GM21737 (cell line): ENCODE measurements around the gene PARD3B.
A peak's percentile ranks its signal among the peaks of the same experiment; 100 is the strongest.

Source experiments
- ATAC-seq: cut with Tn5 transposase; IDR thresholded peaks from one replicate; pipeline ENCODE4 v1.9.1; 2021; ENCODE audit warnings: mild to moderate bottlenecking, moderate library complexity; ENCODE audit not compliant: unreplicated experiment

The PARD3B gene

DNA sequence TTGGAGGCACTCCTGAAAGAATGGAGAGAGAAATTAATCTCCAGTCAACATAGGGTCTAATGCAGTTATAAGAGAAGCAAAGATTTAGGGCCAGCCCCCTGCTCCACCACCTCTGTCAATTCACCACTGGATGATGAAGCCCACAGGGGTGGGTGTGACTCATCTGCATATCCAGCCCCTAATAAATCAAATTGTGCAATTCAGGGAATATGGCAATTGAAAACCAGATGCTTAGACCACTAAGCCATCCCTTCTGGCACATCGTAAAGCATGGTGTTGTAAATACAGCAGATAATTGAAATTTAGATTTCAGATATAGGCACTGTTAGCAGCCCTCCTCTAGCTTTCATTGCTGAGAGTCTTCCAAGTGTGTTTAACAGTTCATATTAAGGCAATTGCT lies 541.4 kb downstream of the PARD3B start:
- no peak for ATAC-seq

DNA sequence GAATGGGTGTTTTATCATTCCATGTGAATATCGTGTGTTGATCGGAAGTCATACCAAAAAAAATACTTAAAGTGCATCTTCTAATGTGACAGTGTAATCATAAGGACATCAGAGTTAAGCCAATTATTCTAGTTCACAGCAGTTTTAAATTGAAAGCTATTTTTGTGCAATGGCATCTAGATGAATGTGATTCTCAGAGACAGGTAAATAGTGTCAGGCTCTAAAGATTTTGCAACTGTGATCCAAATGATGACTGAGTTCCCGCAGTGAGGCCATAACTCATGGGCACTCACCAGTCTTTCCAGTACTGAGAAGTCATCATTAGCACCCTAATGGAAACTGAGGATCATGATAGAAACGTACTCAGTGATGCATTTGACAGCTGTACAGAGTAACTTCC lies 542.6 kb downstream of the PARD3B start:
- ATAC-seq = no peak

DNA sequence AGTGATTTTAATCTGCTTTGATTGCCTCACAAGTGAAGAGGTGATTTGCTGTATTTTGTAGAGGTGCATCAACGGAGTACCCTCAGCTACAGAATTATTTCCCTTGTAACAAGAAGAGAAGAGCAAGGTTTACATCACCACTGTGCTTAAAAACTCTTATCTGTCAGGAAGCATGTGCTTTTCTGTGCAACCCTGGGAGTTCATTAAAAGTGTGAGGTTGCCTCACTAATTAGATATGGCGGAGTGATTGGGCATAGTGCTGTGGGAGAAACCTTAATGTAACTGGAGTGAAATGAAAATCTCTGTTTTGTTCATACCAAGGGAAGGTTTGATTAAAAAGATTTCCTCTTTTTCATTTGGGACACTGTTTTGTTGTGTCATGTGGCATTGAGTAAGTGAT lies 544.7 kb downstream of the PARD3B start:
- no peak for ATAC-seq

DNA sequence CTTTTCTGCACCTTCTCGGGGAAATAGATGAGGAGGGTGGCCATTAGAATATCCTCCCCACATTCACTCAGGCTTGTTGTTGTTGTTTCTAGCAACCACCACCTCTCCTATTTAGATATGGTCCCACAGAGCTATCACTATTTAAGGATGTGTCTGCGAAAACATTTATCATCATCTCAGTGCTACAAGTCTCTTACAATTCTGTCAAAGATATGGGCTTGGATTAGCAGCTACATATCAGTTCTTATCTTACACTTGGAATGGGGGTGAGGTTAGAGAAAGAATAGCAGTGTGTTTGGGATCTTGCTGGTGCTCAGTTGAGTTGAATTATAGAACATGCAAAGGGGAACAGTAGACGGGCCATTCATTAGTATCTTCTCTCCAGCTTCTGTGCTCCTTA lies 546.1 kb downstream of the PARD3B start:
- ATAC-seq = no peak

DNA sequence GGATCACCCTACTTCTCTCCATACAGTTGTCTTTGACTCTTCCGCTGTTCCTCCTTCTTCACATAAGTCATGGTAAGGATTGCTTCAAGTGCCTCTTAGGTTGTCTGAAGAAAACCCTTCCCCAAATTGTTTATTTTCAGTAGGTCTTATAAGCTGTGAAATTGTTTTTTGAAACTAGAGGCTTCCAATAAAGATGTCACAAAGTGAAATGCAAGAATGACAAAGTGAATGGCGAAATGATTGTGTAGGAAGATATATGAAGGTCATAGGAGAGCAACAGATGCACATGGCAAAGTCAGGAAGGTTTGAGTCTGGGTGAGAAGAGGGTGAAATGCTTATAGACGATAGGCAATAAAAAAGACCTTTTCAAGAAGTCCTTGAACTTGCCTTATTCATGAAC lies 548.8 kb downstream of the PARD3B start:
- no peak for ATAC-seq

DNA sequence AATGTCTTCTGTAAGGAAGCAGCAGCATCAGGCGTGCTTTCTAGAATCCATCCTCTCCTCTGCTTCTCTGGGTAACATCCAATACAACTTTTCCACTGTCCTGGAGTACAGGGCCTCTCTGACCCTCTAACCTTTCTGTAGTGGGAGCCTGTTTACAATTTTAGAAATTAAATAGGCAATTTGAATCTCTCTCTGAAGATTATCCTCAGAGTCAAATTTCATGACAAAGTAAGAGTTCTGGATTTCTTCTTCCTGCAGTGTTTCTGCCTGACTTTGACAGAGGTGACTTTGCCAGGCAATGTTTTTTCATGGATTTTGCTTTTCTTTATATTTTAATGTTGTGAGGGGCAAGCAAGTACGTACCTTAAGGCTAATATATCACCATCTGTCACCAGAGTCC lies 558.4 kb downstream of the PARD3B start:
- ATAC-seq = no peak

DNA sequence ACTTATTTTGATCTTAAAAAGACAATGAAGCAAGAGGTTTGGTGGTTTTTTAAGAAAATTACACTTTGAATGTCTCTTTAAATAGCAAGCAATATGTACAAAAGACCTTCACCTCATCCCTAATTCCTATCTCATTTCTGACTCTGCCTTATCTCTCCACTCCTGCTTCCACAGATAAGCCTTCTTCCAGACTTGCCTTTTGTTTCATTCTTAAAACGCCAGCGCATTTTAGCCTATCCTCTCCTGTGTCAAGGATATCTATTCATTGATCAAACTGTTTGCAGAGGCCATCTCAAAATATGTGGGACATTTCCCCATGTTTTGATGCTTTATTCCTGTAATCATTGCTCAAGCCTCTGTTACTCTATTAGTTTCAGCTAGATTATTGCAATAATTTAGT lies 562.5 kb downstream of the PARD3B start:
- no peak for ATAC-seq

DNA sequence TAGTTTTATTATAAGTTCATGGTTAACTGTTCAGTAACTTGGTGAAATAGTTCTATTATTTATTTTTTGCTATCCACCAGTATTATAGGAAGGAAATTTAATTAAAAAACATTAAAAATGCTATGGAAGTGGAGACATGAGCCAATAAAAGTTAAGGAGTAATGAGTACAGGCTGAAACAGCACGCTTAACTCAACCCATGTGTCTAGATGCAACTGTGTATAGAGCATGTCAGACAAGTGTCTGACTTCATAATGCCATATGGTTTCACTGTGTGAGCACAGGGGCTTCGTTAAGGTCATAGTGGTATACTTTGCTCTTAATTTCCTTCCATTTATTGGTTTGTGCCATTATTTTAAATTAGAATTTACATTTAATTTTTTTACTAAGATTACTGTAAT lies 570.2 kb downstream of the PARD3B start:
- ATAC-seq = no peak

DNA sequence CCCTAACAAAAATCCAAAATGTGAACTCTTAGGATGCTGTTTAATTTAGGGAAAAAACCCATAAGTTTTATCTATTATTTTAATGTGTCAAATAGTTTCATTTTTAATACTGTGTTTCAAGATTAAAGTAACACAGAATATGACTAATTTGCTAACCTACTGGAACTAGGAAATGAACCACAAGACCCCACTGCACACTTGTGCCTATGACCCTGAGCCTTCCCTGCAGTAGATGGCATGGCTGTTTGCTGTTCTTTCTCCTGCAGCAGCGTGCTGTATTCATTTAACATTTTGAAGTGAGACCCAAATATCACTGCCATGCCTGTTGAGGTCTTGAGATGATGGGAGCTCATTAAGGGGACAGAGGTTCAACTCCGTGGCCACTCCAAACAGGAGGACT lies 571.9 kb downstream of the PARD3B start:
- no peak for ATAC-seq

DNA sequence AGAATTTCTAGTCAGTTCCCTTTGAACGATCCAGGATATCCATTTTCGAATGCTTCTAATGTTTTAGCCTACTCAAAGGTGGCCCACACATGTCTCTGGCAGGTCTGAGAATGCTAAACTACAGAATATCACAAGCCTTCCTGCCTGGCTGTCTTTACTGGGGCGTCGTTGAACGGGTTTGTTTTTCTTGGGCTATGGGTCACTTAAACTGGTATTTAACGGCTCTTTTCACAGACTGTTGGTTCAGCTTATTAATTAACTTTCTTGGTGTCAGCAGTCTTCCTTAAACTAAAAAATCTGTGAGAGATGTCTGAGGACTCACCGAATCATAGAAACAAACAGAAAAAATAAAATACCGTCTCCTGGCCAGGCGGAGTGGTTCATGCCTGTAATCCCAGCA lies 573.9 kb downstream of the PARD3B start:
- ATAC-seq = no peak

DNA sequence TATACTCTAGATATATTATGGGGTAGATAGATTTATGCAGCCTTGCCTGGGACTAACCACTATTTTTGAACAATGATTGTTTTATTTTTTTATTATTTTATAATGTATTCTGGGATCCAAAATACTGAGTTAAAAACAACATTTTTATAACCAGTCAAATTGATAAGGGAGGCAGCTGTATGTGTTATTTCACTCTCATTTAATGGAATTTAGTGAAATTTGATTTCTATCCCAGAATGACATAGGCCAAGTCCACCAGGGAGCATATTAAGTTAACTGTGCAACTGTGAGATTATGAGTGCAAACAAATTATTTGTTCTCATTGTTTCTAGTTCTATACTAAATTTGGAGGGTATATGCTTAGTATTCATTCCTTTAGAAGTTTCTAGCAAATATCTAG lies 583.5 kb downstream of the PARD3B start:
- no peak for ATAC-seq

DNA sequence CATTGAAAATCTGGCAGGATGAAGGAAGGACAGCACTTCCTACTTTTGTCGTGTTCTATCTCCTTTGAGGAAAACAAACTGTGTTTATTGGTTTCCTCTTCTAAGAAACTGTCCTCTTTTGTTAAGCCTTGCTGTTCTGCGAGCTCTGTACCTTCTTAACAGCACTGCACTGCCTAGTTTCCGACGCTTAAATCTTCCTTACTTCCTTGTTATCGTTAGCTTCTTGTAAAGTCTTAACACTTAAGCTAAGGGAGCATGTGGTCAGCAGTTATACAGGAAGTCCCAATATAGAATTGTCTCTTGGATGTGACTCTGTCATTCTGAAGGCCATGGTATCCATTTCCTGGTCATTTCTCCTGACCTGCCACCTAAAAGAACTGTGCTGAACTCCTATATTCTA lies 584.3 kb downstream of the PARD3B start:
- no peak for ATAC-seq

DNA sequence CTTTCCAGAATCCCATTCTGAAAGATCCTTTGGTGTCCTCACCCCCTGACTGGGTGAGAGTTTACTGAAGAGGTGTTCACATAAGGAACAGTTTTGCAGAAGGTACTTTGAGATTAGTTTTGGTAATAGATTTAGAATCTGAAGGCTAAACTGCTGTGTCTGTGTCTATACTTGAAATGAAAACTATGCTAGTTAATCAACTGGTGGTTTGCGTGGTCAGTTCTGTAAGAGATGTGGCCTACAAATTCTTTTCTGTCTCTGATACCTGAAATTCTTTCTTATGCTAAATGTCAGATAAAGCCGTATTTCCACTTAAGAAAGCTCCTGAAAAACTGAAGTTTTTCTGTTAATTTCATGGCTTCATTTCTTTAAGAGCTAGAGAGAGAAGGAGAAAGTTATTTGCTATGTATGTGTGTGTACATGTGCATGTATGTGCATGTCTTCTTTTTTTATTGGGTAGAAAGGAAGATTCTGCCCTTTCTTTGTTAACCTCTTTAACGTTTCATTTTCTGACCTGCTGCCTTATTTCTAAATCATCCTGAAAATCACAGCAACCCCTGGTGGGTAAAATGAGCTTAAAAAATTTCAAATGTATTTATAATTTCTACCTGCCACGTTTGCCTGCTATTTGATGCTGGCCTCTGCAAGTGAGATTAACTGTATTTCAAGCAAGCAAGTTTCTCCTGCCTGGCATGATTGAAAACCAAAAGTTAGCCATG lies 585.0 kb downstream of the PARD3B start:
- no peak for ATAC-seq

DNA sequence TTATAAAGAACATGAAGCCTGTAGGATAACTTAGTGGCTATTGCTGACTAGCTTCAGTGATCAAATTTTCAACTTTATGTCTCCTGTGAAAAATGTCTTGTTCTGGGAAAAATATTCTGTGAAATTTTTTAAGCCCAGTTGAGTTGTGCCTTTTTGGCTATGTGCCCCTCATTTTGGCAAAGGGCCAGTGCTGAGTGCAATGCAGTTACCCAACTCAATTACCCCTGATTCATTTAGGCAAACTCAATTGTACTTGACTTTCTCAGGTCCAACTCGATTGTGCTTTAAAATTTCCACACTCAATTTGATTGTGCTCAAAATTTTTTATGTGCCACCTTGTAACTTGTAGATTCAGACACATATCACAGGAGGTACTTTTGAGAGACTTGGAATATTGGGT lies 588.3 kb downstream of the PARD3B start:
- no peak for ATAC-seq

DNA sequence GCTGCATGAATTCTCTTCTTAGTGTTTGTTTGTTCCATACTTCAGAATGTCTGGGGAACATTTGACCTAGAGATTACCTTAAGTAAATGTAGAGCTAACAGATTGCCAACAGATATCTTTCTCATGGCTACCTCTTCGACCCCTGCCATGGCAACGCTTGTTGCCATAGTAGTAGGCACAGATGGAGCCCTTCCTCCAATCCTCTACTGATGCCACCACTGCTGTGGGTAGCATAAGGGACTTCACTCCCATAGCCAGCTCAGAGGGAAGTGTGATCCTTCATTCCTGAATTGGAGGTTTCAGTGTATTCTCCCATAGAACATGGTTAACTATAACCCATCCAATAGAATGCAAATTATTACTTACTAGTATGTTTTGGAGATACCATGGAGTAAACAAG lies 593.5 kb downstream of the PARD3B start:
- ATAC-seq = no peak

DNA sequence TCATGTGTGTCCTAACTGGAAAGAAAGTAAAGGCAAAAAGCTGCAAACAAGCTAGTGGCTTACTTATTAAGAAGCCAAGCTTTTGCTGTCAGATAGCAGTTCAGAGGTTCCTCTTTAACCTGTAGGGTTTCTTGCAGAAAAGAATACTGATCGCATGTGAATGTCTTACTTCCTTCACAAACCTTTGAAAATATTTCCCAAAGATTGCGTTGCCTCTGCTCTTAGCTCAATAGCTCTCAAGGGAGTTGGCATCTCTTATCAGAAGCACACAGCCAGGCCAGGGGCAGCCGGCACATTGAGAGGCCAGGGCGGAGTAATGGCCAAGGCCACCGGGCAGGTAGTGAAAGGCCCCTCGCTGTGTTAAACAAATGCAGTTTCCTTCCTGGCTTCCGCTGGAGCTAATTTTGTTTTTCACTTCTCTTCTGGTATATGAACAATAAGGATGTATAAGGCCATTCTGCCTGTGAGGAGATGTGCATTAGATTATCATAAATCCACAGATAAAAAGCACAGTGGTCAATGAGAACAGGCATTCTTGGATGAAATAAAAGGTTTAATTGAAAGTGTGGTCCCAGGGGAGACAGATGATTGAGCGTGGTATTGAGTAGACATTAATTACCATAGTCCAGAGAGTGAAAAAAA lies 594.7 kb downstream of the PARD3B start:
- ATAC-seq = peak; percentile 83

DNA sequence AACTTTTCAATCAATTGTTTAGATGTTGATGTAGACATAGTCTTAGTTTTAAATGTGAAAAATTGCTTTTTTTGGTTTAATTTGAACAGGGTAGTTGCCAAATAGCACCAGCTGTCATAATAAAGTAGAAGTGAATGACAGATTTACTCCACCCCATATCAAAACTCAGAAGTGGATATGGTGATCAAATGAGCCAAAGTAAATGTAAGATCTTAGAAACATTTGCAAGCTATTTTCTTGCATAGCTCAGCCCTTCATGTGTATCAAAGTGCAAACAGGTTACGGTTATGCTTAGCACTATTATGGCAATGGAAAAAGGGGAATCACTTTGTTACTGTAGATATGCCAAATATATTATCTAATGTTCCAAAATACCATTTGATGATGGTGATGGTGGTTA lies 596.1 kb downstream of the PARD3B start:
- no peak for ATAC-seq

DNA sequence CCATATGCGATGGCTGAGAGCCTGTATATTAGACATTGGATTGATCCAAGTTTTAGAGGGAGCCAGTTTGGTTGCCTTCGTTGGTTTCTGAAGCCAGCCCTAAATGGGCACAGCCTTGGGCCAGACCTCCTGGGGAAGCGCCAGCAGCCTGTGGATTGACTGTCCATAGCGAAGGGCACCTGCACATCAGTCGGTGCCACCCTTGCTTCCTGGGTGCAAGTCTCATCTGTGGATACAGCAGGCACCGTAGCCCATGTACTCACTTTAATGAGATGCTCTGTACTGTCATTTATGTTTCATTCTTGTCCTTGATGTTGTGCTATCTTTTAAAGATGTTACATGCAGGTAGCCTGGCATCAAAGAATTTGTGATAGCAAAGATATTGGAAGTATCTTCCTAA lies 600.6 kb downstream of the PARD3B start:
- no peak for ATAC-seq

DNA sequence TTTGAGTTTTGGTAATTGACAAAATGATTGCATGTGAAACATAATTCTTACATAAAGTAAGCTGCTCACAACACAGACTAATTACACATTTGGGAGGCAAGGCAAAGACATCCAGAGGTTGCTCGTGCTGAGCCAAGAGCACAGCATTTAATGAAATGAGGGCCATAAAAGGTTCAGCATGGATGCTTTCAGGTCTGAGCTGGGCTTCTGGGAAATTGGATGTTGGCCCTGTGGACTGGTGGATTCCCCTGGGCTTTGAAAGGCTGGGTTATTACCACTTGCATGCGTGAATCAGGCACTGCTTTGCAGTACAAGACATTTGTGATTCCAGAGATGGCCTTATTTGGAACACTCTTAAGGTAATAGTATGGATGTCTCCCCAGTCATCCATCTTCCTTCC lies 603.5 kb downstream of the PARD3B start:
- no peak for ATAC-seq

DNA sequence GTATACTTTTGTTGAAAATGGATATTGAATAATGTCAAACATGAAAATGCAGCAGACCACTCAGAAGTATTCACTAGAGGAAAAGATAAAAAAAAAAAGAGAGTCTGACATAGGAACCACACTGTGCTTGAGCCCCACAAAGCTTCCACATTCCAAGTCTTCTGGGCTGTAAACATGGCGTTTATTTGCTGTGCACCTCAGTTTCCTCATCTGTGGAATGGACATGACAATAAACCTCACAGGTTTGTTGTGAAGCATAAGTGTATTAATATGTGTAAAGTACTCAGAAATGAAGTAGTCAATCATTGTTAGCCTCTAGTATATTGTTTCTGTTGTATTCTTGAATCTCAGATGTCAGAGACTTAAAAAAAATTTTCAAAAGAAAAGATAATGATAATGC lies 611.2 kb downstream of the PARD3B start:
- ATAC-seq = no peak

DNA sequence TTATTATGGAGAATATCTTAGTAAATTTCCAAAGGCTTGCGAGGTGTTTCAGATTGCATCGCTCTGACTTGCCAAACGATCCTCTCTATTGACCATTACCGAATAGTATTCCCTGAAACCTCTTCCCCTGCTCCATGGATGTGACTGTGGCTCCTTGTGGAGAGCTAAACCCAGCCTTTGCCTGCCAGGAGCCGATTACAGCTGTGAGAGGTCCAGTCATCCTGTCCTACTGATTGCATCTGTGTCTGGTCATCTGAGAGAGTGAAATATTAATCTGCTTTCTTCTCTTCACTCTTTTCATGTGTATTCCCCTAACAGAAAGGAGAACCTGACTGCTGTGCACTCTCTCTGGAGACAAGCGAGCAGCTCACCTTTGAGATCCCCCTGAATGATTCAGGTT lies 613.1 kb downstream of the PARD3B start:
- no peak for ATAC-seq

DNA sequence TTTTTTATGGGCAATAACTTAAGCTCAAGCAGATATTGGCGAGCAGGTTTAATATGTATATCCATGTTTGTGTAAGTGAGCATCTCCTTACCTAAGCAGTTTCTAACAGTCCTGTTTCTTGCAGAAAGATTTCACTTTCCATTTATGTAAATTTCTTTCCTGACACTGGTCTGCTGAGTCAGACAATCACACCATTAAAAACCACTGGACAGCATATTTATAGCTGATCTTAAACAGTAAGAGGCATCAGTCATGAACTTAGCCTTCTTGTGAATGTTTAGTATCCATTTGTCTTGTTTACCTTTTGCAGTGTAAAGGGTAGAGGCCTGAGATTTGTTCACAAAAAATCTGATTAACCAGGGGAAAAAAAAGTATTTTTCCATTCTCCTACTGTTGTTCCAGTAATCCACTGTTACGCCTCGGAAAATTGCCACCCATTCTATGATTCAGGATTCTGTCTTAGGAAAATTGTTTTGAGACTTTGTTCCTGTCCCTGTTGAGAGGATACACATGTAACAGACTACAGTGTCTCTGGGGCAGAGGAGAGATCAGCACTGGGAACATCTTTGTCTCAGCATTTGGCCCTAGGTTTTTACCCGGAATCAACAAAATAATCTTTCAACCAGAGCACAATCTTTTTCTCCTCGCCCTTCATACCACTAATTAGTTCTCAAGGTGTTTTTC lies 616.0 kb downstream of the PARD3B start:
- ATAC-seq = no peak
